Measurements from ENCODE around the gene CPPED1. TPM values are rescaled to one million over a fixed set of nuclear protein-coding genes. Genes with fewer than 3 reads are reported as not detected.

The CPPED1 gene
- total and polyA plus RNA-seq, 10 donors: 10.0 to 66.3 (median 45.4) TPM

DNA sequence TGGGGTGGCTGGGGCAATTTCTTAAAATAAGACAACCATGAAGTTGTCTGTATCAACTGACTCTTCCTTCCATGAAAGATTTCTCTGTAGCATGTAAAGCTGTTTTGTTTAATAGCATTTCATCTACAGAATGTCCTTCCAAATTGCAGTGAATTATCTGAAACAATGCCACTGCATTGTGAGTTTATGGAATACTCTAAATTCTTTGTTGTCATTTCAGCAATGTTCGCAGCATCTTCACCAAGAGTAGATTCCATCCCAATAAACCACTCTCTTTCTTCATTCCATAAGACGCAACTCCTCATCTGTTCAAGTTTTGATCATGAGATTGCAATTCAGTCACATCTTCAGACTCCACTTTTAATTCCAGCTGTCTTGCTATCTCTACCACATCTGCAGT is 54.6 kb downstream of the CPPED1 start:
- no peak overlapping the region for H3K4me3 ChIP-seq
- TF ChIP-seq, protein P1, sequence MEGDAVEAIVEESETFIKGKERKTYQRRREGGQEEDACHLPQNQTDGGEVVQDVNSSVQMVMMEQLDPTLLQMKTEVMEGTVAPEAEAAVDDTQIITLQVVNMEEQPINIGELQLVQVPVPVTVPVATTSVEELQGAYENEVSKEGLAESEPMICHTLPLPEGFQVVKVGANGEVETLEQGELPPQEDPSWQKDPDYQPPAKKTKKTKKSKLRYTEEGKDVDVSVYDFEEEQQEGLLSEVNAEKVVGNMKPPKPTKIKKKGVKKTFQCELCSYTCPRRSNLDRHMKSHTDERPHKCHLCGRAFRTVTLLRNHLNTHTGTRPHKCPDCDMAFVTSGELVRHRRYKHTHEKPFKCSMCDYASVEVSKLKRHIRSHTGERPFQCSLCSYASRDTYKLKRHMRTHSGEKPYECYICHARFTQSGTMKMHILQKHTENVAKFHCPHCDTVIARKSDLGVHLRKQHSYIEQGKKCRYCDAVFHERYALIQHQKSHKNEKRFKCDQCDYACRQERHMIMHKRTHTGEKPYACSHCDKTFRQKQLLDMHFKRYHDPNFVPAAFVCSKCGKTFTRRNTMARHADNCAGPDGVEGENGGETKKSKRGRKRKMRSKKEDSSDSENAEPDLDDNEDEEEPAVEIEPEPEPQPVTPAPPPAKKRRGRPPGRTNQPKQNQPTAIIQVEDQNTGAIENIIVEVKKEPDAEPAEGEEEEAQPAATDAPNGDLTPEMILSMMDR (IDR thresholded peaks at IDR 0.05 in 8 of 11, conservative IDR thresholded peaks at IDR 0.05 in 3 of 11): no peak
- no peak for TF ChIP-seq POLR2A (IDR thresholded peaks at IDR 0.05)
- TF ChIP-seq POLR2AphosphoS5 (IDR thresholded peaks at IDR 0.05): no peak
- WGBS, 5 donors: 73 to 99% (median 94%) methylated on average over 2 of the region's 2 CpGs
- no peaks in the 10 kb centered on the region for H3K4me1 ChIP-seq
- H3K36me3 ChIP-seq: peaks cover 0 to 3% (median 0%) of the 10 kb centered on the region in 6 donors
- no peaks in the 10 kb centered on the region for H3K27me3 ChIP-seq (replicated peaks in 1 of 7)
- H3K27ac ChIP-seq: no peak overlapping the region
- intact Hi-C loops (cut with DNase I; ENCODE audit: low total_unique reads): no loop called here
- no peak for DNase-seq
- H3K9me3 ChIP-seq: peaks cover 0 to 19% (median 12%) of the 10 kb centered on the region in 8 donors

DNA sequence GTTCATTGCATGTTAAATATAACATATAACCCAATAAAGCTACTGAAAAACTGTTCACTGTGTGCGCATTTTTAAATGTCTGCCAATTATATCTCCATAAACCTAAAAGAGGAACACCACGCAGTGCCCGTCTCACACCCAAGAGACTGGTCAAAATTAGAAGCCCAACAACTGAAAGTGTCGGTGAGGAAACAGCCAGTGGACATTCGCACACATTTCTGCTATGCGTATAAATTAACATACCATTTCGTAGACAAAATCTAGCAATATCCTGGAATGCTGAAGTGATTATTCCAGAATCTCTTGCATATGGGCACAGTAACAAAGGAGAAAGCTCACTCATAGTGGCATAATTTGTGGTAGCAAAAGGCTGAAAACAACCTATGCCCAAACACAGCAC is 55.9 kb downstream of the CPPED1 start:
- TF ChIP-seq, protein P1 (IDR thresholded peaks at IDR 0.05 in 8 of 11, conservative IDR thresholded peaks at IDR 0.05 in 3 of 11): no peak
- no peak for TF ChIP-seq POLR2AphosphoS5 (IDR thresholded peaks at IDR 0.05)
- H3K4me1 ChIP-seq: no peaks in the 10 kb centered on the region
- no peak overlapping the region for H3K4me3 ChIP-seq
- peaks cover 0 to 19% (median 12%) of the 10 kb centered on the region in 8 donors for H3K9me3 ChIP-seq
- no peak overlapping the region for H3K27ac ChIP-seq
- no peak for DNase-seq
- intact Hi-C loops (cut with DNase I; ENCODE audit: low total_unique reads): no loop called here
- H3K36me3 ChIP-seq: peaks cover 0 to 3% (median 0%) of the 10 kb centered on the region in 6 donors
- H3K27me3 ChIP-seq (replicated peaks in 1 of 7): no peaks in the 10 kb centered on the region
- WGBS, 5 donors: 91 to 97% (median 92%) methylated on average over 7 of the region's 7 CpGs

DNA sequence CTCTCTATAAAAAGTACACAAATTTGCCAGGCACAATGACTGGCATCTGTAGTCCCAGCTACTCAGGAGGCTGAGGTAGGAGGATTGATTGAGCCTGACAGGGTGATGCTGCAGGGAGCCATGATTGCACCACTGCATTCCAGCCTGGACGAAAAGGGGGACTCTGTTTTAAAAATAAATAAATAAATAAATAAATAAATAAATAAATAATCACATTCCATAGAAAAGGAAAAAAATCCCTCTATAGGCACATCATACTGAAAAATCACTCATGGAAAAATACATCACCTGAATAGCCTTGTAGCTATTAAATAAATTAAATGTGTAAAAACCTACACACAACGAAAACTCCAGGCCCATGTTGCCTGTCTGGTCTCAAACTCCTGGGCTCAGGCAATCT is 56.4 kb downstream of the CPPED1 start:
- H3K27ac ChIP-seq: no peak overlapping the region
- DNase-seq: no peak
- no peaks in the 10 kb centered on the region for H3K27me3 ChIP-seq (replicated peaks in 1 of 7)
- no peak overlapping the region for H3K4me3 ChIP-seq
- 92 to 97% (median 94%) methylated on average over 2 of the region's 2 CpGs for WGBS, 5 donors
- peaks cover 0 to 19% (median 12%) of the 10 kb centered on the region in 8 donors for H3K9me3 ChIP-seq
- no peak for TF ChIP-seq POLR2A (IDR thresholded peaks at IDR 0.05)
- TF ChIP-seq, protein P1 (IDR thresholded peaks at IDR 0.05 in 8 of 11, conservative IDR thresholded peaks at IDR 0.05 in 3 of 11): no peak
- no peak for TF ChIP-seq POLR2AphosphoS5 (IDR thresholded peaks at IDR 0.05)
- peaks cover 0 to 3% (median 0%) of the 10 kb centered on the region in 6 donors for H3K36me3 ChIP-seq
- intact Hi-C loops (cut with DNase I; ENCODE audit: low total_unique reads): no loop called here
- no peaks in the 10 kb centered on the region for H3K4me1 ChIP-seq

DNA sequence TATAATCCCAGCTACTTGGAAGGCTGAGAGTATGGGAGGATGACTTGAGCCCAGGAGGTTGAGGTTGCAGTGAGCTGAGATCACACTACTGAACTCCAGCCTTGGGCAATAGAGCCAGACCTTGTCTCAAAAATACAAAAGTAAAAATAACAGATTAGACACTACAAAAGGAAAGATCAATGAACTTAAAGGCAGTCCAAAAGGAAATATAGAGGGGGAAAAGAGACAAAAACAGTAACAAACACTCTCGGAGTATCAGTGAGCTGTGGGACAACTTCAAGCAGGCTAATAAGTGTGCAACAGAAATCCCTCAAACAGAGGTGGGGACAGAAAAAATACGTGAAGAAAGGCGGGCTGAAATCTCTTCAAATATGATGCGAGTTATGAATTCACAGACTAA is 58.8 kb downstream of the CPPED1 start:
- no peaks in the 10 kb centered on the region for H3K4me1 ChIP-seq
- H3K27ac ChIP-seq: no peak overlapping the region
- no peaks in the 10 kb centered on the region for H3K27me3 ChIP-seq (replicated peaks in 1 of 7)
- 97 to 99% (median 98%) methylated on average over 4 of the region's 4 CpGs for WGBS, 5 donors
- no peak for TF ChIP-seq POLR2AphosphoS5 (IDR thresholded peaks at IDR 0.05)
- TF ChIP-seq, protein P1 (IDR thresholded peaks at IDR 0.05 in 8 of 11, conservative IDR thresholded peaks at IDR 0.05 in 3 of 11): no peak
- TF ChIP-seq POLR2A (IDR thresholded peaks at IDR 0.05): no peak
- DNase-seq: no peak
- H3K4me3 ChIP-seq: no peak overlapping the region
- intact Hi-C loops (cut with DNase I; ENCODE audit: low total_unique reads): no loop called here
- peaks cover 0 to 21% (median 12%) of the 10 kb centered on the region in 8 donors for H3K9me3 ChIP-seq
- H3K36me3 ChIP-seq: peaks cover 0 to 23% (median 0%) of the 10 kb centered on the region in 6 donors

Data from spleen (tissue), 11 donors.